GM12875 (cell line): Measurements from ENCODE around the gene EXOC6.

Source experiments
- H3K4me3 ChIP-seq: one replicate; pipeline ENCODE4 v1.5.1; 2011; ENCODE audit warnings: low read depth, low read length, control low read depth
- TF ChIP-seq, protein P1 (sequence below): IDR thresholded peaks from 2 replicates; pipeline ENCODE4 v1.5.1; 2011; ENCODE audit warnings: low read depth, mild to moderate bottlenecking, control low read depth, inconsistent platforms, low read length, moderate library complexity, borderline replicate concordance; ENCODE audit not compliant: insufficient read depth

EXOC6 gene

DNA sequence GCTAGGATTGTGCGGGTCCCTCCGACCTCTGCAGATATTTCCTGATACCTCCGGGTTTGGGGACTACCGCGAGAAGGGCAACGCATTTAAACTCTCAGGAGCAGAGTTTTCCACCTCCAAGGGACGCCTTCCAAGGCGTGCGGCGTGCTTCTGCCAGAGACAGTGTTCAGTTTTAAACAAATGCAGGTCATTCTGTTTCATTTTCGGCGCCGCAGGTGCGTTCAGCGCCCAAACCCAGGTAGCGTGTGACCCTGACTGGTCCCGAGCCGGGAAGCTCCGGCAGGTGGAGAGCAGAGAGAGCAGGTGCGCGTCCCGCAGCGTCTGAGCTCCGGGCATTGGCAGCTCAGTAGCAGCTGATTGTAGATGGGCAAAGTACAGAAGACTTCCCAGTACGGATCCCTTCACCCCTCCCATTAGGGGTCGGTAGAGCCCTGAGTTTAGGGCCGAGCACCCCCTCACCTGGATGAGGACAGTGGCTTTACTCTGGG lies 223.9 kb downstream of the EXOC6 start:
- H3K4me3 ChIP-seq, result no peak overlapping the region
- TF ChIP-seq, protein P1, sequence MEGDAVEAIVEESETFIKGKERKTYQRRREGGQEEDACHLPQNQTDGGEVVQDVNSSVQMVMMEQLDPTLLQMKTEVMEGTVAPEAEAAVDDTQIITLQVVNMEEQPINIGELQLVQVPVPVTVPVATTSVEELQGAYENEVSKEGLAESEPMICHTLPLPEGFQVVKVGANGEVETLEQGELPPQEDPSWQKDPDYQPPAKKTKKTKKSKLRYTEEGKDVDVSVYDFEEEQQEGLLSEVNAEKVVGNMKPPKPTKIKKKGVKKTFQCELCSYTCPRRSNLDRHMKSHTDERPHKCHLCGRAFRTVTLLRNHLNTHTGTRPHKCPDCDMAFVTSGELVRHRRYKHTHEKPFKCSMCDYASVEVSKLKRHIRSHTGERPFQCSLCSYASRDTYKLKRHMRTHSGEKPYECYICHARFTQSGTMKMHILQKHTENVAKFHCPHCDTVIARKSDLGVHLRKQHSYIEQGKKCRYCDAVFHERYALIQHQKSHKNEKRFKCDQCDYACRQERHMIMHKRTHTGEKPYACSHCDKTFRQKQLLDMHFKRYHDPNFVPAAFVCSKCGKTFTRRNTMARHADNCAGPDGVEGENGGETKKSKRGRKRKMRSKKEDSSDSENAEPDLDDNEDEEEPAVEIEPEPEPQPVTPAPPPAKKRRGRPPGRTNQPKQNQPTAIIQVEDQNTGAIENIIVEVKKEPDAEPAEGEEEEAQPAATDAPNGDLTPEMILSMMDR, result no peak

DNA sequence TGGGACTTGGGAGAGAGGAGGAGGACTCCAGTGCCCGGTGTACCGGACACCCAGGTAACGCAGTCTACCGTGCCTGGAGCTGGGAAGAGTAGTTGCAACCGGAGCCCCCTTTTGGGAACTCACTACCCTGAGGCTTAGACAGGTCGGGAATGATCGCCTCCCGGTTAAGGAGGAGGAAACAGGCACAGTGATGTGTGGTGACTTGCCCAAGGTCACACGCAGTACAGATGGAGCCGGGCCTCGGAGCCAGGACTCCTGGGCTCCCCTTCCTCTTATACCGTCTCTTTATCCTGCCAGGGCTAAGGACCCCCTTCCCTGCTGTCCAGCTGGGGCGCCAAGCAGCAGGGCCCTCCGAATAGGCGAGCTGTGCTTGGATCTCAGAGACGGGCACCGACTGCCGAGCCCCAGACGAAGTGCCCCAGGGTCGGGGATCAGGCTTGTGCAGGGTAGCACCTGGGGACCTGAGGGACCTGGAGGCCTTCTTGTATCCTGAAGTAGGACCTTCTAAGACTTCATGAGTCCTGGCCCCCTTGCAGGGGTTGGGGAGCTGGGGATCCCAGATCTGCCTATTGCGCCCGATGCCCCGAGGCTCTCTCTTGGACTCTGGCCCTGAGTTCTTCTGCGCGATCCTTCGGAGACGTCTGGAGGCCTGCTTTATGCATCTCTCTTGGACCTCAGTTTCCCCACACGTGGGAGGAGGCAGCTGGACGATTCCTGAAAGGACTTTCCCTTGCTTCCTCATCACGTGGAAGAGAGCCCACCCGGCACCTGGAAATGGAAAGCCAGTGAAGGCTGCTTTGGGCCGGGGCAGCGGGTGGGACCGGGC lies 224.6 kb downstream of the EXOC6 start:
- no peak overlapping the region for H3K4me3 ChIP-seq
- TF ChIP-seq, protein P1, result no peak

DNA sequence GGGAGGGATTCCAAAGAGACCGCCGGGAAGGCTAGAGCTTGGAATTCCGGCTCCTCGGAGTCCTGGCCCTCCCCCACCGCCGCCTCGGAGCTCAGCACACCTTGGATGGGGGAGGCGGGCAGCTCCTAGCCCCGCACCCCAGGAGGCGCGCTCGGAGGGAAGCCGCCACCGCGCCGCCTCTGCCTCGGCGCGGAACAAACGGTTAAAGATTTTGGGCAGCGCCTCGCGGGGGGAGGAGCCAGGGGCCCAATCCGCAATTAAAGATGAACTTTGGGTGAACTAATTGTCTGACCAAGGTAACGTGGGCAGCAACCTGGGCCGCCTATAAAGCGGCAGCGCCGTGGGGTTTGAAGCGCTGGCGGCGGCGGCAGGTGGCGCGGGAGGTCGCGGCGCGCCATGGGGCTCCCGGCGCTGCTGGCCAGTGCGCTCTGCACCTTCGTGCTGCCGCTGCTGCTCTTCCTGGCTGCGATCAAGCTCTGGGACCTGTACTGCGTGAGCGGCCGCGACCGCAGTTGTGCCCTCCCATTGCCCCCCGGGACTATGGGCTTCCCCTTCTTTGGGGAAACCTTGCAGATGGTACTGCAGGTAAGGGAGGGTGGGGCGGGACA lies 225.3 kb downstream of the EXOC6 start, which contains the start of gene CYP26A1:
Gene CYP26A1, plus strand, starts transcription at position 355 of the 608 bp plus-strand sequence. Its CDS starts 42 bp downstream, at position 397.
- peak within 1 kb of the TSS; percentile 23 for H3K4me3 ChIP-seq
- TF ChIP-seq, protein P1, result no peak

DNA sequence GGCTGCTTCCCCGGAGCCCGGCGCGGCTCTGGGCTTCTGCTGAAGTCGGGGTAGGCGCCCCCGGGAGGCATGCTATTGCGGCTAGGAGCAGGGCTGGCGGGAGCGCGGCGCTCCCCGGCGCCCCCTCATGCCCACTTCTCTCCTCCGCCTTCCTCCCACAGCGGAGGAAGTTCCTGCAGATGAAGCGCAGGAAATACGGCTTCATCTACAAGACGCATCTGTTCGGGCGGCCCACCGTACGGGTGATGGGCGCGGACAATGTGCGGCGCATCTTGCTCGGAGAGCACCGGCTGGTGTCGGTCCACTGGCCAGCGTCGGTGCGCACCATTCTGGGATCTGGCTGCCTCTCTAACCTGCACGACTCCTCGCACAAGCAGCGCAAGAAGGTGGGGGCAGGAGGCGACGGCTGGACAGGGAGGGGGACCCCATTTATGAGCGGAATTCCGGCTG lies 225.9 kb downstream of the EXOC6 start:
- no peak overlapping the region for H3K4me3 ChIP-seq
- TF ChIP-seq, protein P1, result peak; percentile 15; the same call in 1 of the 2 replicates

DNA sequence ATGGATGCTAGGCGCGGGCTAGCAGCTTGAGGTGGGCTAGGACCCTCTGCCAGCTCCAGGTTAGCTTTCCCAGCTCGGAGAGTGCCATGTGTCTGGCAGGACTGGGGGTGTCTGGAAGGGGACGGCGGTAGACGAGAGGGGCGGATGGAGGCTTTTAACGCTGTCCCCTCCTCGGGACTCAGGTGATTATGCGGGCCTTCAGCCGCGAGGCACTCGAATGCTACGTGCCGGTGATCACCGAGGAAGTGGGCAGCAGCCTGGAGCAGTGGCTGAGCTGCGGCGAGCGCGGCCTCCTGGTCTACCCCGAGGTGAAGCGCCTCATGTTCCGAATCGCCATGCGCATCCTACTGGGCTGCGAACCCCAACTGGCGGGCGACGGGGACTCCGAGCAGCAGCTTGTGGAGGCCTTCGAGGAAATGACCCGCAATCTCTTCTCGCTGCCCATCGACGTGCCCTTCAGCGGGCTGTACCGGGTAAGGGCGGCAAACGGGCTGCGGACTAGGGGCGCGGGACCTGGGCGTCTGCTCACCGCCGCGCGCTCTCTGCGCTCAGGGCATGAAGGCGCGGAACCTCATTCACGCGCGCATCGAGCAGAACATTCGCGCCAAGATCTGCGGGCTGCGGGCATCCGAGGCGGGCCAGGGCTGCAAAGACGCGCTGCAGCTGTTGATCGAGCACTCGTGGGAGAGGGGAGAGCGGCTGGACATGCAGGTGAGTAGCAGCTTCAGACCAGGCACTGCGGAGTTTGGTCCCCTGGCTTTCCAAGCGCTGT lies 226.5 kb downstream of the EXOC6 start:
- no peak overlapping the region for H3K4me3 ChIP-seq
- TF ChIP-seq, protein P1, result no peak

DNA sequence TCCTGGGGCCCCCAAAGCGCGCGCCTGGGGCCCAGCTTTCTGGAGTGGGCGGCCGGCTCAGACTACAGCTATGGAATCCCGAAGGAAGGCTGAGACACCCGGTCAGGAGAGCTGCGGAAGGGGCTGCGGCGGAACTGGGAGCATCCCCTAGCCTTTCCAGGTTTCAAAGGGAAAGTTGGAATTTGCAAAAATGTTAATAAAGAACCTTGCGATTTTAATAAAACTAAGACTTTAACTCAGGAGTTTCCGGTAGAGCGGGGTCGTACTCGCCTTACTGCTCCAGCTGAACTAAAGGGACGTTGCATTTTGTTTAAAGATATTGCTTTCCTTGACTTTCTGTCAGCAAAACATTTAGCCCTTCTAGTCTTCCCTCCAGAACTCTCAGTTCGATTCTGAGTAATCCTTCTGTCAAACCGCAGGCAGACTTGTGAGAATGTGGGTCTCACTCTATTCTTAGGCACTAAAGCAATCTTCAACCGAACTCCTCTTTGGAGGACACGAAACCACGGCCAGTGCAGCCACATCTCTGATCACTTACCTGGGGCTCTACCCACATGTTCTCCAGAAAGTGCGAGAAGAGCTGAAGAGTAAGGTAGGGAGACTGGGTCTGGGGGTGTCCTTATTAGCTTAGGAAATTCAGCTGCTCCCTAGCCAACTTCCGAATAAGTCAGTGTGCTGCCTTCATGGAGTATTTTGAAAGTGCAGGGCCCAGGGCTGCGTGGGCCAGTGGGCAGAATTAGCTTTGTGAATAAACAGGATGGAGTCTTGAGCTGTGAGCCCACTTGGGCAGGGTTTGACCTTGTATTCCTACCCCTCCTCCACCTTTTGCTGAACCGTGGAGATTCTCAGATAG lies 227.3 kb downstream of the EXOC6 start:
- no peak overlapping the region for H3K4me3 ChIP-seq
- TF ChIP-seq, protein P1, result no peak
